Activated CD4-positive, alpha-beta T cell treated with anti-CD3 and anti-CD28 coated beads, Interleukin-2, amount 10 ng/mL, durations not matched to agents 24 days and 14 days (primary cell): ENCODE data around the gene PSEN2. TPM values are rescaled to one million over a fixed set of nuclear protein-coding genes. Genes with fewer than 3 reads are reported as not detected.
"Not testable (repeated sequence)": the region's sequence is repeated elsewhere in the genome, so short reads cannot be mapped to it uniquely, and the experiment has no call there.

Source experiments
- DNase-seq: peaks from one replicate; pipeline ENCODE4 v3.0.0; 2022
- H3K27ac Mint-ChIP-seq: one replicate; pipeline ENCODE4 v1.8.0; 2022; ENCODE audit warnings: mild to moderate bottlenecking, mixed read lengths
- H3K27me3 Mint-ChIP-seq: one replicate; pipeline ENCODE4 v1.8.0; 2022; ENCODE audit warnings: mixed read lengths
- H3K36me3 Mint-ChIP-seq: one replicate; pipeline ENCODE4 v1.8.0; 2022; ENCODE audit warnings: low read depth, mild to moderate bottlenecking, mixed read lengths
- H3K4me1 Mint-ChIP-seq: one replicate; pipeline ENCODE4 v1.8.0; 2021; ENCODE audit warnings: mixed read lengths
- H3K4me3 Mint-ChIP-seq: one replicate; pipeline ENCODE4 v1.8.0; 2022; ENCODE audit warnings: mild to moderate bottlenecking, moderate library complexity, mixed read lengths
- H3K9me3 Mint-ChIP-seq: one replicate; pipeline ENCODE4 v1.8.0; 2021; ENCODE audit warnings: mixed read lengths
- intact Hi-C: fragments of 100-400 bp; cut with micrococcal nuclease; formaldehyde crosslinking; loops from one replicate; pipeline ENCODE4 v1.15.1; 2023
- total RNA-seq: library from RNA; stranded (reverse); gene quantifications from 2 replicates; pipeline ENCODE4 v1.2.3, GENCODE V29; 2022

PSEN2 gene
- total RNA-seq, 1 donor from 2014 or later = 10.4 TPM

DNA sequence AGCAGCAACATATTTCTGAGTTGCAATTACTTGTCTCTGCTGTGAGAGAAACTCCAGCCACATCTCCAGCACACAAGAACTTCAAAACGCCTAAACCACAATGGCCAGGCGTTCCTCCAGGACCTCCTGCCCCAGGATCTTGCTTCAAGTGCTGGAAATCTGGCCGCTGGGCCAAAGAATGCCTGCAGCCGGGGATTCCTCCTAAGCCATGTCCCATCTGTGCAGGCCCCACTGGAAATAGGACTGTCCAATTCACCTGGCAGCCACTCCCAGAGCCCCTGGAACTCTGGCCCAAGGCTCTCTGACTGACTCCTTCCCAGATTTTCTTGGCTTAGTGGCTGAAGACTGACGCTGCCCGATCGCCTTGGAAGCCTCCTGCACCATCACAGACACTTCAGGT lies 35.0 kb upstream of the PSEN2 start:
- H3K9me3 Mint-ChIP-seq = peaks cover 17% of the 10 kb centered on the region
- H3K27ac Mint-ChIP-seq, H3K36me3 Mint-ChIP-seq, intact Hi-C loops, H3K4me3 Mint-ChIP-seq, DNase-seq, H3K27me3 Mint-ChIP-seq, H3K4me1 Mint-ChIP-seq: not testable (repeated sequence)

DNA sequence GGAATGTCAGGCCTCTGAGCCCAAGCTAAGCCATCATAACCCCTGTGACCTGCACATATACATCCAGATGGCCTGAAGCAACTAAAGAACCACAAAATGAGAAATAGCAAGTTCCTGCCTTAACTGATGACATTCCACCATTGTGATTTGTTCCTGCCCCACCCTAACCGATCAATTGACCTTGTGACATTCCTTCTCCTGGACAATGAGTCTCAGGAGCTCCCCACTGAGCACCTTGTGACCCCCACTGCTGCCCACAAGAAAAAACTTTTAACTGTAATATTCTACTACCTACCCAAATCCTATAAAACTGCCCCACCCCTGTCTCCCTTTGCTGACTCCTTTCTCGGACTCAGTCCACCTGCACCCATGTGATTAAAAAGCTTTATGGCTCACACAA lies 32.5 kb upstream of the PSEN2 start:
- DNase-seq, H3K36me3 Mint-ChIP-seq, H3K4me3 Mint-ChIP-seq, intact Hi-C loops, H3K27ac Mint-ChIP-seq, H3K4me1 Mint-ChIP-seq, H3K27me3 Mint-ChIP-seq: not testable (repeated sequence)
- H3K9me3 Mint-ChIP-seq = peaks cover 17% of the 10 kb centered on the region

DNA sequence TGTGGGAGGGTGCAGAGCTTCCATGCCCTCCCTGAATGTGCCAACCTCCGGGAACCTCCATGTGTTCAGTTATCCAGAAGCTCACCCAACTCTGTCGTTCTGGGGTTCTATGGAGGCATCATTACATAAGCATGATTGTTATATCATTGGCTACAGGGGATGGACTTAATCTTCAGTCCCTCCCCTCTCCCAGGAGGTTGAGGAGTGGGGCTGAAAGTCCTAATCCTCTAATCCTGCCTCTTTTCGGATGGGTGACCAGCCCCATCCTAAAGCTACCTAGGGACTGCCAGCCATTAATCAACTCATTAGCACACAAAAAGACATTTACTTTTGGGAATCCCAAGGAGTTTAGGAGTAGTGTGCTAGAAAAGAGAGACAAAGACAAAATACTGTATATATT lies 32.0 kb upstream of the PSEN2 start:
- Mint-ChIP-seq H3K4me1 (no peaks in the 10 kb centered on the region), H3K4me3 (no peak overlapping the region), H3K27me3 (peaks cover 4% of the 10 kb centered on the region), H3K36me3 (peaks cover 3% of the 10 kb centered on the region), H3K9me3 (peaks cover 15% of the 10 kb centered on the region), H3K27ac (no peak overlapping the region)
- DNase-seq = no peak
- intact Hi-C loops = no loop called here

DNA sequence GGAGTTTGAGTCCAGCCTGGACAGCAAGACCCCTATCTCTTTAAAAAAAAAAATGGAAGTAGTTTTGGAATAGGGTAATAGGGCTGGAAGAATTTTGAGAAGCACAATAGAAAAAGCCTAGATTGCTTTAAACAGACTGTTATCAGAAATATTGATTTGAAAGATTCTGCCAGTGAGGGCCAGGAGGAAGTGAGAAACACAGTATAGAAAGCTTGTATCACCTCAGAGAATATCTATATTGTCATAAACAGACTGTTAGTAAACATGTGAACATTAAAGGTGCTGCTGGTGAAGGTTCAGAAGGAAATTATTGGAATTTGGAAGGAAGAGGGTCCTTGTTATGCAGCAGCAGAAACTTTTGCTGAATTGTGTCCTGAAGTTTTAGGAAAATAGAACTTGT lies 24.8 kb upstream of the PSEN2 start:
- intact Hi-C loops = no loop called here
- no peak overlapping the region for H3K4me3 Mint-ChIP-seq
- peaks cover 3% of the 10 kb centered on the region for H3K4me1 Mint-ChIP-seq
- H3K27ac Mint-ChIP-seq = no peak overlapping the region
- H3K36me3 Mint-ChIP-seq = no peaks in the 10 kb centered on the region
- H3K9me3 Mint-ChIP-seq = no peaks in the 10 kb centered on the region
- H3K27me3 Mint-ChIP-seq = no peaks in the 10 kb centered on the region
- no peak for DNase-seq

DNA sequence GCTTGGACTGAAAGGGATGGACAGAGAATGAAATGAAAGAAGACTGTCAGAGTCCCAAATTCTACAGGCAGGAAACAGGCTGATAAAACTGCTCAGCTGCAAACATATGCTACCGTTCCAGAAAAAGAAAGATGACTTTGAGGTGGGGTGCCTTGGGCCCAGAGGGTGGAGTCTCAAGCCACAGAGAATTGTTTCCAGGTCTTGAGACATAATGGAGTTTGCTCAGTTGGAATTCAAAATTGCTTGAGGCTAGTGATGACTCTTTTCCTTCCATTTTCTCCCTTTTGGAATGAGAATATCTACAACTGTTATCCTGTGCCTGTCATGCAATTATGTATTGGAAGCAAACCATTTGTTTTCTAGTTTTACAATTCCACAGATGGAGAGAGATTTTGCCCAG lies 23.6 kb upstream of the PSEN2 start:
- no peaks in the 10 kb centered on the region for H3K36me3 Mint-ChIP-seq
- H3K4me3 Mint-ChIP-seq = no peak overlapping the region

DNA sequence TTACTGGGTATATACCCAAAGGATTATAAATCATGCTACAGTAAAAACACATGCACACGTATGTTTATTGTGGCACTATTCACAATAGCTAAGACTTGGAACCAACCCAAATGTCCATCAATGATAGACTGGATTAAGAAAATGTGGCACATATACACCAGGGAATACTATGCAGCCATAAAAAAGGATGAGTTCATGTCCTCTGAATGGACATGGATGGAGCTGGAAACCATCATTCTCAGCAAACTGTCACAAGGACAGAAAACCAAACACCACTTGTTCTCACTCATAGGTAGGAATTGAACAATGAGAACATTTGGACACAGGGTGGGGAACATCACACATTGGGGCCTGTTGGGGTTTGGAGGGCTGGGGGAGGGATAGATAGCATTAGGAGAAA lies 15.9 kb upstream of the PSEN2 start:
- not testable (repeated sequence) for H3K4me3 Mint-ChIP-seq

More for the DNA sequence above, 23.6 kb upstream of the PSEN2 start:
- no peaks in the 10 kb centered on the region for H3K9me3 Mint-ChIP-seq
- peaks cover 3% of the 10 kb centered on the region for H3K4me1 Mint-ChIP-seq
- H3K27ac Mint-ChIP-seq = no peak overlapping the region
- intact Hi-C loops = no loop called here
- peaks cover 2% of the 10 kb centered on the region for H3K27me3 Mint-ChIP-seq
- DNase-seq = no peak

DNA sequence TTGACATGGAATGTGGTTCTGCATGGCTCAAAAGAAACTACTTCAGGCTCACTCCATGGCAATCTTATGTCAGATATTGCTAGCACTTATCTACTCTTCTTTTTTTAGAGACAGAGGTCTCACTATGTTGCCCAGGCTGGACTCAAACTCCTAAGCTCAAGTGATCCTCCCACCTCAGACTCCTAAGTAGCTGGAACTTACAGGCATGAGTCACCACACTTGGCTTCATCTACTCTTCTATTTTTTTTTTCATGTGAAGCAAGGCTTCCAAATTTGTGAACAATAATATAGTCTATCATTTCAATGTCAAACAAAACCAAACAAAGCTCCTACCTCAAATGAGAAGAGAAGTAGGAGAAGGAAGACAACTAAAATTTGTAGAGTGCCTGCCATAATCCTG lies 7.5 kb upstream of the PSEN2 start:
- no peaks in the 10 kb centered on the region for H3K9me3 Mint-ChIP-seq

More for the DNA sequence above, 15.9 kb upstream of the PSEN2 start:
- peaks cover 17% of the 10 kb centered on the region for H3K27me3 Mint-ChIP-seq
- H3K27ac Mint-ChIP-seq, H3K36me3 Mint-ChIP-seq, H3K4me1 Mint-ChIP-seq, DNase-seq, H3K9me3 Mint-ChIP-seq, intact Hi-C loops: not testable (repeated sequence)

DNA sequence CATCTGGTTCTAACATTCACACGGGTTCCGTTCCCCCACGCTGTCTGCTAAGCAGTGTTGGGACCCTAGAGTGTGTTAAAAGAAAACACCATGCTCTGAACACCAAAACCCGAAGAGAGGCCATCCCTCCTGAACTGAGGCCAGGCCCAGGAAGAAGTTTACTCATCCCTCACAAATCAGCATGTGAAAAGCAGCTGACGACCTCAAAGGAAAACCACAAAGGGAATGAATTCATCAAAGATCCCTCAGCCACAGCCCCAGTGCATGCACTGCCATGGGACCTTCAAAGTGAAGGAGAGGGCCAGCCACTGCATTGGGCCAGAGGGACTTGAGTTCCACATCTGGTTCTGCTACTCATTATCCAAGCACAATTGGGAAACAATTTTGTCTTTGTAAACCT lies 7.0 kb upstream of the PSEN2 start:
- no peak overlapping the region for H3K4me3 Mint-ChIP-seq
- H3K4me1 Mint-ChIP-seq = peaks cover 12% of the 10 kb centered on the region
- H3K27me3 Mint-ChIP-seq = peaks cover 10% of the 10 kb centered on the region
- peak overlapping the region; percentile 43 for H3K27ac Mint-ChIP-seq
- no peaks in the 10 kb centered on the region for H3K36me3 Mint-ChIP-seq
- H3K9me3 Mint-ChIP-seq = no peaks in the 10 kb centered on the region
- intact Hi-C loops = no loop called here
- peak; percentile 64 for DNase-seq

More for the DNA sequence above, 7.5 kb upstream of the PSEN2 start:
- peaks cover 12% of the 10 kb centered on the region for H3K4me1 Mint-ChIP-seq
- intact Hi-C loops = no loop called here
- no peaks in the 10 kb centered on the region for H3K36me3 Mint-ChIP-seq
- DNase-seq = no peak
- H3K27me3 Mint-ChIP-seq = peaks cover 8% of the 10 kb centered on the region
- no peak overlapping the region for H3K4me3 Mint-ChIP-seq
- H3K27ac Mint-ChIP-seq = no peak overlapping the region

DNA sequence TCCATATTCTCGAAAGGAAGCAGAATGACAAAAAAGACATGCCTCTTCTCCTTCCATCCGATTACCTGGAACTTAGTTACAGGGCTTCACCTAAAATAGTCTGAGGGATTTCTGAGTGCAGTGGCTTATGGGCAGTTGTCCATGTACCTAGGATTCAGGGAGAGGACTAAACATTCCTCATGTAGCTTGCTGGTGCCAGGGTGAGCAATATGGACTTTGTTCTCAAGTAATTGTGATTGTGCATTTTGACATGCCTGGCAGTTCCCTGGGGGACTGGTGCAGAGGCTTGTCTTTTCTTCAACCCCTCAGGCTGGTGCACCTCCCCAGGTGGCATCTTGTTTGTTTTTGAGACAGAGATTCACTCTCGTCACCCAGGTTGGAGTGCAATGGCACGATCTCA lies 6.1 kb upstream of the PSEN2 start:
- intact Hi-C loops = no loop called here
- Mint-ChIP-seq H3K4me3 (no peak overlapping the region), H3K36me3 (no peaks in the 10 kb centered on the region), H3K27ac (no peak overlapping the region), H3K9me3 (no peaks in the 10 kb centered on the region), H3K4me1 (peaks cover 12% of the 10 kb centered on the region), H3K27me3 (peaks cover 14% of the 10 kb centered on the region)
- no peak for DNase-seq

DNA sequence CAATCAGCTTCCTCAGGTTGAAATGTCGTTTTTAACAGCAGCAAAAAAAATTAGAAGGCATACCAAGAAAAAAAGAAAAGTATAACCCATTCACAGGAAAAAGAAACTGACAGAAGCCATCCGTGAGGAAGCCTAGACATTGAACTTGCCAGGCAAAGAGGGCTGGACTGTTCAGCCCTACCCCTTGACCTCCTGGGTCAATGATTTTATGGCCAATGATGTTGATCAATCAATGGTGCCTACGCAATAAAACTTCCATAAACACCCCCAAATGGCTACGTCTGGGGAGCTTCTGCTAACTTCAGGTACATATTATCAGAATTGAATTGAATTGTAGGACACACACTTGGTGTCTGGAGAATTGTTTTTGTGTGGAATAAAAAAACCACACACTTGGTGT lies 4.8 kb upstream of the PSEN2 start:
- DNase-seq = no peak
- H3K4me1 Mint-ChIP-seq = peaks cover 16% of the 10 kb centered on the region
- no peaks in the 10 kb centered on the region for H3K36me3 Mint-ChIP-seq
- peaks cover 21% of the 10 kb centered on the region for H3K27me3 Mint-ChIP-seq
- no peak overlapping the region for H3K4me3 Mint-ChIP-seq
- H3K9me3 Mint-ChIP-seq = no peaks in the 10 kb centered on the region
- intact Hi-C loops = no loop called here
- H3K27ac Mint-ChIP-seq = no peak overlapping the region

DNA sequence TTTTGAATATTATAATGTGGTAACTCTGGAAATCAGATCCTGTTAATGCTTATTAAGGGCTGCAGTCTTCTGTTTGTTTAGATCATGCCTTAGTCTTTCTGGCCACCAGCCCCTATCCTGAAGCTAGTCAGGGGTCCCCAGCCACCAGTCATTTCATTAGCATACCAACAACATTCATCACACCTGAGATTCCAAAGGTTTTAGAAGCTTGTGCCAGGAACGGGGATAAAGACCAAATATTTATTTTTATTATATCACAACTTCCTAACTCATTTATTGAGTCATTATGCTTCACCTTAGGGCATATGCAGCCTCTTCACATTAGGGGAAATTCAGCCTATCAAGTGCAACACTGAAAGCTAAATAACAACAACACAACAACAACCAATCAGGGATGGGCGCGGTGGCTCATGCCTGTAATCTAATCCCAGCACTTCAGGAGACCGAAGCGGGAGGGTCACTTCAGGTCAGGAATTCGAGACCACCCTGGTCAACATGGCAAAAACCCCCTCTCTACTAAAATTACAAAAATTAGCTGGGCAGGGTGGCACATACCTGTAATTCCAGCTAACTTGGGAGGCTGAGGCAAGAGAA lies 2.9 kb upstream of the PSEN2 start:
- Mint-ChIP-seq H3K27me3 (peaks cover 27% of the 10 kb centered on the region), H3K4me1 (peaks cover 25% of the 10 kb centered on the region), H3K27ac (no peak overlapping the region), H3K9me3 (no peaks in the 10 kb centered on the region), H3K4me3 (no peak overlapping the region), H3K36me3 (no peaks in the 10 kb centered on the region)
- intact Hi-C loops = no loop called here
- DNase-seq = no peak

DNA sequence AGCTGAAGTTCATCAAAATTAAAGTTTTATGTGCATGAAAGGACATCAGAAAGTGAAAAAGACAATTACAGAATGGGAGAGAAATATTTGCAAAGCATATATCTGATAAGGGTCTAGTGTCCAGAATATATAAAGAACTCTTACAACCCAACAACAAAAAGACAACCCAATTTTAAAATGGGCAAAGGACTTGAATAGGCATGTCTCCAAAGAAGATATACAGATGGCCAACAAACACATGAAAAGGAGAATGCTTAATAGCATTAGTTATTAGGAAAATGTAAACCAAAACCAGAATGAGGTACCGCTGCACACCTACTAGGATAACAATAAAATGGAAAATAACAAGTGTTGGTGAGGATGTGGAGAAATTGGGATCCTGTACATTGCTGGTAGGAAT lies 1.7 kb upstream of the PSEN2 start:
- intact Hi-C loops = no loop called here
- Mint-ChIP-seq H3K27me3 (peaks cover 25% of the 10 kb centered on the region), H3K36me3 (no peaks in the 10 kb centered on the region), H3K9me3 (no peaks in the 10 kb centered on the region), H3K4me3 (no peak overlapping the region), H3K27ac (no peak overlapping the region), H3K4me1 (peaks cover 15% of the 10 kb centered on the region)
- DNase-seq = no peak

DNA sequence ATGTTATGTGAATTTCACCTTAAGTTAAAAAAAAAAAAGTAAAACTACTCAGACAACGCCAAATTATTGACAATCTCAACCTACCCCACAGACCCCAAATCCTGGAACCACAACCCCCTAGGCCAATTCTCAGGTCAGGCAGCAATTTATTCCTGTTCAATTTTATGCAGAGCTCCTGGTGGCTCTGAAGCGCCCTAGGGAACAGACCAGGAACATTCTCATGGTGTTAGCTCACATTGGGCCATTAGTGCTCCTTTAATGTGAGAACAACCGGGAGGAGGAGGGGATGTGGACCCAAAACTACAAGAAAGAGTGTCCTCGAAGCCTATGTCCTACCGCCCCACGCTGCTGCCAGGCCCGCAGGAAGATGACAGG lies 403 bp upstream of the PSEN2 start:
- Mint-ChIP-seq H3K27ac (peak overlapping the region; percentile 78), H3K4me3 (peak overlapping the region; percentile 84)

DNA sequence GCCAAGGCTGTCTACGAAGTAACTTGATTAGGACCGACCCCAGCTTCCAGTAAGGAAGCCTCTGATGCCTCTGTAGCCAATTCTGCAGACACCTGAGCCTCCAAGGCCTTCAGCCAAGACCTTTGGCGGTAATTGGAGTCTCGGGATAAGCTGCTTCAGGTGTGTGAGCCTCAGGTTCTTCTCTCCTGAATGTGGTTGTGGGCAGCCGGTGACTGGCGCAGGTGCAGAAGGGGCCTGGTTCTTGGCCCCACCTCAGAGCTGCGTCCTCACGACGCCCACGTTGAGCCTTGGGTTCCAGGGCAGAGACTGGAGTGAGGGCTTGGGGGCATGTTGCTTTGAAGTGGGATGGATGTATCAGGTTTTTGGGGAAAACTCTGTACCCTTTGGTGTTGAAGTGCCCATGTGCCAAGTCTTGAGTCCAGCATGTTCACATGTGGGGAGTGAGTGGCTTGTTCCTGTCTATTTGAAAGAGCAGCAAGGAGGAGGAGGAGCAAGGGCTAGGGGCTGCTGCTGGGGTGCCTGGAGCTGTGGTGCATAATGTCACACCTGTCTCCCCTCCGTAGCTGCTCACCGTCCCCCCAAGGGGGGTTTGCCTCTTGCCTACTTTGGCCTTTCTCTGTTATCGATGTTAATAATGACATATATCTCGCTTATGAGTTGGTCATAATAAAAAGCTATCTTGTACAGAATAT lies 1.4 kb downstream of the PSEN2 start:
- intact Hi-C loops = no loop called here
- peaks cover 22% of the 10 kb centered on the region for H3K27me3 Mint-ChIP-seq
- H3K4me1 Mint-ChIP-seq = peaks cover 16% of the 10 kb centered on the region
- peaks cover 2% of the 10 kb centered on the region for H3K36me3 Mint-ChIP-seq
- H3K9me3 Mint-ChIP-seq = no peaks in the 10 kb centered on the region
- H3K4me3 Mint-ChIP-seq = peak overlapping the region; percentile 80
- DNase-seq = no peak
- no peak overlapping the region for H3K27ac Mint-ChIP-seq

More for the DNA sequence above, 403 bp upstream of the PSEN2 start:
- peaks cover under 1% of the 10 kb centered on the region for H3K36me3 Mint-ChIP-seq
- peaks cover 16% of the 10 kb centered on the region for H3K4me1 Mint-ChIP-seq
- no peaks in the 10 kb centered on the region for H3K9me3 Mint-ChIP-seq
- DNase-seq = no peak
- H3K27me3 Mint-ChIP-seq = peaks cover 24% of the 10 kb centered on the region
- intact Hi-C loops = loop anchor here (1.0 kb wide), 2 partner anchors 12 to 70 kb away; partner anchors contain the start of gene COQ8A

DNA sequence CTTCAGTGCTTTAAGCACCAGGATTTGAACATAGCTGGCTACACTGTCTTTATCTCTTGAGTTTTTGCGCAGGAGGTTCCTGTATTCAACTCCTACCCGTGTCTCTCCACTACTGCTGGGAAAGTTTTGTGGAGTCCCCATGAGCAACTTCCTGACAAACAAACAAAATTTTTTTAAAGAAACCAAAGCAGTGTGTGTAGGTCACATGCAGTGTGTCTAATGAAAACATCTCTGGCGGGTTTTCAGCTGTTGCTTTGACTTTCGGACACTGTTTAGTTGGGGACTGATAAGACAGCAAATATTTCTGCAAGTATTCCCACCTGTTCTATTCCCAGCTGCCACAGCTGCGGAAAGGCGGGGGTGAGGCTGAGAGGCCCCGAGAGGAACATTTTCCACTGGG lies 2.0 kb downstream of the PSEN2 start:
- no peaks in the 10 kb centered on the region for H3K9me3 Mint-ChIP-seq
- peaks cover 22% of the 10 kb centered on the region for H3K27me3 Mint-ChIP-seq
- H3K4me3 Mint-ChIP-seq = peak overlapping the region; percentile 34
- H3K36me3 Mint-ChIP-seq = peaks cover 5% of the 10 kb centered on the region
- intact Hi-C loops = no loop called here
- no peak overlapping the region for H3K27ac Mint-ChIP-seq
- H3K4me1 Mint-ChIP-seq = peaks cover 16% of the 10 kb centered on the region
- DNase-seq = no peak
